Smooth muscle cell (in vitro differentiated cells): ENCODE measurements around the gene APLNR. TPM values are rescaled to one million over a fixed set of nuclear protein-coding genes. Genes with fewer than 3 reads are reported as not detected.

Source experiments
- DNase-seq: peaks from one replicate; lab custom pipeline; 2025; ENCODE audit not compliant: unreplicated experiment; lab: John Stamatoyannopoulos, UW
- H2AFZ ChIP-seq: fragments of 200-600 bp; sonication (generic); 2 replicates; pipeline ENCODE4 v1.6.0; 2016; ENCODE audit warnings: antibody characterized with exemption, low read depth, mild to moderate bottlenecking
- H3F3A ChIP-seq: fragments of 200-600 bp; sonication (generic); 2 replicates; pipeline ENCODE4 v1.6.0; 2017; ENCODE audit warnings: antibody characterized with exemption, low read depth
- H3K27ac ChIP-seq: fragments of 200-600 bp; sonication (generic); 2 replicates; pipeline ENCODE4 v1.5.1; 2016; ENCODE audit warnings: low read depth, mild to moderate bottlenecking
- H3K27me3 ChIP-seq: fragments of 200-600 bp; sonication (generic); 2 replicates; pipeline ENCODE4 v1.6.1; 2016; ENCODE audit warnings: low read depth, mild to moderate bottlenecking
- H3K36me3 ChIP-seq: fragments of 200-600 bp; sonication (generic); 2 replicates; pipeline ENCODE4 v1.5.1; 2016; ENCODE audit warnings: low read depth
- H3K4me1 ChIP-seq: fragments of 200-600 bp; sonication (generic); 2 replicates; pipeline ENCODE4 v1.5.1; 2016; ENCODE audit warnings: low read depth
- H3K4me2 ChIP-seq: fragments of 200-600 bp; sonication (generic); 2 replicates; pipeline ENCODE4 v1.6.0; 2016; ENCODE audit warnings: mild to moderate bottlenecking
- H3K4me3 ChIP-seq: fragments of 200-600 bp; sonication (generic); 2 replicates; pipeline ENCODE4 v1.5.1; 2016; ENCODE audit warnings: mild to moderate bottlenecking
- H3K79me2 ChIP-seq: fragments of 200-600 bp; sonication (generic); 2 replicates; pipeline ENCODE4 v1.6.0; 2016; ENCODE audit warnings: low read depth, mild to moderate bottlenecking
- H3K9ac ChIP-seq: fragments of 200-600 bp; sonication (generic); 2 replicates; pipeline ENCODE4 v1.6.0; 2016; ENCODE audit warnings: low read depth
- H3K9me3 ChIP-seq: fragments of 200-600 bp; sonication (generic); replicated peaks from 2 replicates; pipeline ENCODE4 v1.5.1; 2016; ENCODE audit warnings: low read depth
- H4K20me1 ChIP-seq: fragments of 200-600 bp; sonication (generic); 2 replicates; pipeline ENCODE4 v1.6.0; 2016; ENCODE audit warnings: low read depth
- WGBS: methylation state at CpG from one replicate; pipeline ENCODE4 v1.1.7; 2016; ENCODE audit warnings: low lambda C conversion rate; 5-methylcytosine and 5-hydroxymethylcytosine counted together
- polyA plus RNA-seq: library from polyadenylated mRNA; unstranded; fragments of >200 nt; fragmentation: Nextera tagmentation; extraction: Ambion mirVana; gene quantifications from 2 replicates; pipeline ENCODE4 v1.2.1, GENCODE V29; 2016
- total RNA-seq: library from RNA; depleted of rRNA; stranded (reverse); fragments of >200 nt; gene quantifications from 2 replicates; pipeline ENCODE4 v1.2.3, GENCODE V29; 2014
- TF ChIP-seq, protein P1 (sequence below): fragments of 200-600 bp; sonication (generic); IDR thresholded peaks from 2 replicates; pipeline ENCODE4 v1.5.1; 2017; ENCODE audit warnings: borderline replicate concordance, mild to moderate bottlenecking, antibody characterized with exemption; ENCODE audit not compliant: insufficient read depth, poor library complexity, severe bottlenecking

Gene APLNR
- total and polyA plus RNA-seq, 2 experiments from 2014 or later = 103 to 214 TPM

DNA sequence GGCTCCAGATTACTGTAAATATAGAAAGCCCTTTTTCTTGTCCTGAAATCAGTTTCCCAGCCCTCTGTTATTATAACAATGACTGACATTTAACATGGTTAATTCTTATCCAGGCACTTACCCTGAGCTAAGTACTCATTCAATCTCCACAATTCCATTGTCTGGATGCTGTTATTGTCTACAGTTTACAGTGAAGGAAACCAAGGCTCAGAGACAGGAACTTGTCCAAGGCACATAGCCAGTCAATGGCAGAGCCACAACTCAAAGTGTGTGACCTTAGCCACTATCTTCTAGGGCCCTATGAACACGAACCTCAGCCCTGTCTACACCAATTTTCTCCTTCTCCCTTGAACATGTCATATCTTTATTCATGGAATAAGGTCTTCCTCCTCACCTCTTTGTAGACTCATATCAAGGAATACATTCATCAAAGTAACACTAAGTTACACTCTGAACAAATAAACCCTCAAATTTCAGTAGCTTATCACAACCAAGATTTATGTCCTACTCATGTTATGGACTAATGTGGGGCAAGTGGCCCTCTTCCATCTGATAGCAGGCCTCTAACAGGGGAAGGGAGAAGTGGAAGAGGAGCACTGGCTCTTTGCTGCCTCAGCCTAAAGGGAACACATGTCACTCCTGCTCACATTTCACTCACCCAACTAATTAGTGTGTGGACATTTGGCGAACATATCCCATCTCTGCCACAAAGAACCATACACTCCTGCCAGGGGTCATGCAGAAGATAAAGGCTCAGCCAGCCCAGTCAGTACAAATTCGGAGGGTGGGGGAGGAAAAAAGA is 39.3 kb upstream of the APLNR start:
- Histone ChIP-seq H2AFZ (no peak overlapping the region), H3K36me3 (no peaks in the 10 kb centered on the region), H4K20me1 (no peaks in the 10 kb centered on the region), H3K4me3 (no peak overlapping the region), H3K9me3 (no peaks in the 10 kb centered on the region), H3K27ac (no peak overlapping the region), H3F3A (no peaks in the 10 kb centered on the region), H3K27me3 (no peaks in the 10 kb centered on the region), H3K4me1 (peaks cover 17% of the 10 kb centered on the region), H3K79me2 (no peaks in the 10 kb centered on the region), H3K4me2 (no peak overlapping the region), H3K9ac (no peak overlapping the region)
- WGBS = 91% methylated on average over 3 of the region's 3 CpGs
- DNase-seq = no peak
- TF ChIP-seq, protein P1, sequence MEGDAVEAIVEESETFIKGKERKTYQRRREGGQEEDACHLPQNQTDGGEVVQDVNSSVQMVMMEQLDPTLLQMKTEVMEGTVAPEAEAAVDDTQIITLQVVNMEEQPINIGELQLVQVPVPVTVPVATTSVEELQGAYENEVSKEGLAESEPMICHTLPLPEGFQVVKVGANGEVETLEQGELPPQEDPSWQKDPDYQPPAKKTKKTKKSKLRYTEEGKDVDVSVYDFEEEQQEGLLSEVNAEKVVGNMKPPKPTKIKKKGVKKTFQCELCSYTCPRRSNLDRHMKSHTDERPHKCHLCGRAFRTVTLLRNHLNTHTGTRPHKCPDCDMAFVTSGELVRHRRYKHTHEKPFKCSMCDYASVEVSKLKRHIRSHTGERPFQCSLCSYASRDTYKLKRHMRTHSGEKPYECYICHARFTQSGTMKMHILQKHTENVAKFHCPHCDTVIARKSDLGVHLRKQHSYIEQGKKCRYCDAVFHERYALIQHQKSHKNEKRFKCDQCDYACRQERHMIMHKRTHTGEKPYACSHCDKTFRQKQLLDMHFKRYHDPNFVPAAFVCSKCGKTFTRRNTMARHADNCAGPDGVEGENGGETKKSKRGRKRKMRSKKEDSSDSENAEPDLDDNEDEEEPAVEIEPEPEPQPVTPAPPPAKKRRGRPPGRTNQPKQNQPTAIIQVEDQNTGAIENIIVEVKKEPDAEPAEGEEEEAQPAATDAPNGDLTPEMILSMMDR = no peak

- Histone ChIP-seq H2AFZ (no peak overlapping the region), H3K27ac (no peak overlapping the region), H3F3A (no peaks in the 10 kb centered on the region), H3K36me3 (no peaks in the 10 kb centered on the region), H3K4me2 (no peak overlapping the region), H4K20me1 (no peaks in the 10 kb centered on the region), H3K4me1 (peaks cover 17% of the 10 kb centered on the region), H3K79me2 (no peaks in the 10 kb centered on the region), H3K27me3 (no peaks in the 10 kb centered on the region), H3K9me3 (no peaks in the 10 kb centered on the region), H3K4me3 (no peak overlapping the region), H3K9ac (no peak overlapping the region)
- 81% methylated on average over 3 of the region's 3 CpGs for WGBS
- no peak for DNase-seq
- TF ChIP-seq, protein P1 = no peak
Measured at GRCh38 chr11:57275582-57275981, 38.5 kb upstream of the APLNR start.

- no peak for DNase-seq
- H3K27me3 ChIP-seq = no peaks in the 10 kb centered on the region
- 92% methylated on average over 1 of the region's 1 CpG for WGBS
- H3F3A ChIP-seq = no peaks in the 10 kb centered on the region
- no peaks in the 10 kb centered on the region for H4K20me1 ChIP-seq
- no peaks in the 10 kb centered on the region for H3K79me2 ChIP-seq
- no peak overlapping the region for H3K27ac ChIP-seq
- no peak overlapping the region for H3K9ac ChIP-seq
- no peak overlapping the region for H3K4me2 ChIP-seq
- H3K4me3 ChIP-seq = no peak overlapping the region
- TF ChIP-seq, protein P1 = no peak
- H3K9me3 ChIP-seq = no peaks in the 10 kb centered on the region
- no peak overlapping the region for H2AFZ ChIP-seq
- H3K36me3 ChIP-seq = no peaks in the 10 kb centered on the region
- H3K4me1 ChIP-seq = peaks cover 17% of the 10 kb centered on the region
Measured at GRCh38 chr11:57274904-57275498, 38.0 kb upstream of the APLNR start.
